ENCODE data around the gene SHROOM3.
A peak's percentile ranks its signal among the peaks of the same experiment; 100 is the strongest.

SHROOM3 gene

GRCh38 chr4:76758290-76758882 is 323.4 kb downstream of the SHROOM3 start:
- DNase-seq = peak; percentile 19

- DNase-seq = no peak
These were observed 324.0 kb downstream of the SHROOM3 start for GRCh38 chr4:76758996-76759395.

- DNase-seq = no peak
These were observed 325.2 kb downstream of the SHROOM3 start for GRCh38 chr4:76760193-76760592.

GRCh38 chr4:76762137-76763130 is 327.4 kb downstream of the SHROOM3 start:
- DNase-seq = no peak

- DNase-seq = no peak
These were observed 329.2 kb downstream of the SHROOM3 start for GRCh38 chr4:76764251-76764650.

GRCh38 chr4:76765473-76766183 is 330.6 kb downstream of the SHROOM3 start:
- DNase-seq = no peak

- no peak for DNase-seq
These were observed 333.0 kb downstream of the SHROOM3 start for GRCh38 chr4:76767983-76768382.

GRCh38 chr4:76772498-76773106 is 337.6 kb downstream of the SHROOM3 start:
- peak; percentile 13 for DNase-seq

GRCh38 chr4:76773766-76774165 is 338.7 kb downstream of the SHROOM3 start:
- no peak for DNase-seq

GRCh38 chr4:76779740-76780459 is 344.9 kb downstream of the SHROOM3 start:
- no peak for DNase-seq

- DNase-seq = no peak
These were observed 346.0 kb downstream of the SHROOM3 start for GRCh38 chr4:76780781-76781697.

- DNase-seq = no peak
These were observed 346.9 kb downstream of the SHROOM3 start for GRCh38 chr4:76781698-76782595.

- no peak for DNase-seq
These were observed 347.8 kb downstream of the SHROOM3 start for GRCh38 chr4:76782837-76783236.

GRCh38 chr4:76783836-76784235 is 348.8 kb downstream of the SHROOM3 start:
- no peak for DNase-seq

- no peak for DNase-seq
These were observed 349.2 kb downstream of the SHROOM3 start for GRCh38 chr4:76784237-76784636.

- DNase-seq = no peak
These were observed 352.9 kb downstream of the SHROOM3 start for GRCh38 chr4:76787898-76788297.

- no peak for DNase-seq
These were observed 355.3 kb downstream of the SHROOM3 start for GRCh38 chr4:76790377-76790776.

GRCh38 chr4:76791479-76791878 is 356.4 kb downstream of the SHROOM3 start:
- no peak for DNase-seq

GRCh38 chr4:76792418-76792817 is 357.4 kb downstream of the SHROOM3 start:
- DNase-seq = no peak

- DNase-seq = no peak
These were observed 360.2 kb downstream of the SHROOM3 start for GRCh38 chr4:76795243-76795642.
